SU-DHL-6 (cell line): ENCODE data around the gene SLC17A2.

Experiments
- CTCF ChIP-seq: fragments of 200-600 bp; sonication (generic); IDR thresholded peaks from one replicate; pipeline ENCODE4 v1.5.1; 2017; ENCODE audit warnings: antibody characterized with exemption, mild to moderate bottlenecking, low read length, moderate library complexity; ENCODE audit not compliant: insufficient read depth, poor library complexity, severe bottlenecking
- EZH2phosphoT487 ChIP-seq: fragments of 200-600 bp; sonication (generic), shearing (Covaris generic); conservative IDR thresholded peaks from 2 replicates; pipeline ENCODE4 v1.6.1; 2018; ENCODE audit warnings: mild to moderate bottlenecking, antibody characterized with exemption, low read length, moderate library complexity, mixed read lengths

DNA sequence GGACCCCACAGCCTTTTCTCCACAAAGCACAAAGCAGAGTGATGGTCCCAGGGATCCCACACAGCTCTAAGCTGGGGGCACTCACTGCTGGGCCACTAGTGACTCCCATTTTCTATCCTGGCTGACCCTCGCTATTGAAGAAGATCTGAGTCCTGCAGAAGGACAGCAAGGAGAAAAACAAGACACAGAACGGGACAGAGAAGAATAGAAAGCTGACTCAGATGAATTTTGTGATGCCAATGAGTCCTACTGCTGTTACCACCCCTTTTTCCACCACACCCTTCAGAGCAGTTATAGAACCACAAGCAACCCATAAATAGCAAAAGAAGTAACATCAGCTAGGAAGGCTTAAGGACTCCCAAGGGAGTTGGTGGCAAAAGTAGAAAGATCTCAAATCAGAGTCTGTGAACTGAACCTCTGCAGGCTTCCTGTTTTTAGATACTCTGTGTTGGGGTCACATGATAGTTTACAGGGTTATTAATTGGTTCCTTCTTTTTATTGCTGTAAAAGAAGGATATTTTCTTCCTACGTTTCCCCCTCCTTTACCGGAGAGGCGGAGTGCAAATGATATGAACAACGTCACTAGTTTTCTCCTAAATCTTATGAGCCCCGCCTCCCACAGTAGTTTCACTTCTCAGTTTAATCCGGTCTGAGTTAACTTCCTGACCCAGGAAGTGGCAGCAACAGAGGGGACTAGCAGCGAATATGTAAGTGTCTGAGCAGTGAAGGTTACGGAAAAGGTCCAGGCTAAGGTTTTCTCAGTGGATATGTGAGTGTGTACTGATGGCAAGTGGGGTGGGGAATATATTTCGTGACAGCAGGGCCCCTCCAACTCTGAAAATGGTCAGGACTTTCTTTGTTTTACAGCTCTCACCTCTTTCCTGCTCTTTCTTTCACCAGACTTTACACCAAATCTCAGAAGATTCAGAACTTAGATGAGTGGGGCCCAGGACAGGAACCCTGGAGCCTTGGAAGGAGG is 31.9 kb upstream of the SLC17A2 start, which contains the start of gene TRIM38:
- TF ChIP-seq CTCF = no peak
- no peak for TF ChIP-seq EZH2phosphoT487
